ENCODE data around the gene HPD.

HPD gene

GRCh38 chr12:121797937-121798786 lies 60.5 kb downstream of the HPD start:
- Histone ChIP-seq H3K4me1 (ENCODE audit: control insufficient read depth in 1 of 2, insufficient read depth in 1 of 2, low read depth in 1 of 2, low read length in 1 of 2) (peaks cover 65% of the 10 kb centered on the region in 2 experiments), H3K9me3 (no peaks in the 10 kb centered on the region), H3K4me3 (ENCODE audit: low read depth in 1 of 2, low read length in 1 of 2) (peak overlapping the region; percentile 84 to 96), H3K36me3 (peaks cover 32% of the 10 kb centered on the region), H3K27me3 (no peaks in the 10 kb centered on the region), H3K27ac (peak overlapping the region; percentile 100)
- TF ChIP-seq, protein P1, sequence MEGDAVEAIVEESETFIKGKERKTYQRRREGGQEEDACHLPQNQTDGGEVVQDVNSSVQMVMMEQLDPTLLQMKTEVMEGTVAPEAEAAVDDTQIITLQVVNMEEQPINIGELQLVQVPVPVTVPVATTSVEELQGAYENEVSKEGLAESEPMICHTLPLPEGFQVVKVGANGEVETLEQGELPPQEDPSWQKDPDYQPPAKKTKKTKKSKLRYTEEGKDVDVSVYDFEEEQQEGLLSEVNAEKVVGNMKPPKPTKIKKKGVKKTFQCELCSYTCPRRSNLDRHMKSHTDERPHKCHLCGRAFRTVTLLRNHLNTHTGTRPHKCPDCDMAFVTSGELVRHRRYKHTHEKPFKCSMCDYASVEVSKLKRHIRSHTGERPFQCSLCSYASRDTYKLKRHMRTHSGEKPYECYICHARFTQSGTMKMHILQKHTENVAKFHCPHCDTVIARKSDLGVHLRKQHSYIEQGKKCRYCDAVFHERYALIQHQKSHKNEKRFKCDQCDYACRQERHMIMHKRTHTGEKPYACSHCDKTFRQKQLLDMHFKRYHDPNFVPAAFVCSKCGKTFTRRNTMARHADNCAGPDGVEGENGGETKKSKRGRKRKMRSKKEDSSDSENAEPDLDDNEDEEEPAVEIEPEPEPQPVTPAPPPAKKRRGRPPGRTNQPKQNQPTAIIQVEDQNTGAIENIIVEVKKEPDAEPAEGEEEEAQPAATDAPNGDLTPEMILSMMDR (IDR thresholded peaks at IDR 0.05) = no peak

GRCh38 chr12:121796855-121797751 lies 61.6 kb downstream of the HPD start:
- no peaks in the 10 kb centered on the region for H3K27me3 ChIP-seq
- peak overlapping the region; percentile 100 for H3K27ac ChIP-seq
- H3K36me3 ChIP-seq = peaks cover 32% of the 10 kb centered on the region
- TF ChIP-seq, protein P1 (IDR thresholded peaks at IDR 0.05) = no peak
- H3K4me3 ChIP-seq (ENCODE audit: low read depth in 1 of 2, low read length in 1 of 2) = no peak overlapping the region
- peaks cover 69 to 75% of the 10 kb centered on the region in 2 experiments for H3K4me1 ChIP-seq (ENCODE audit: control insufficient read depth in 1 of 2, insufficient read depth in 1 of 2, low read depth in 1 of 2, low read length in 1 of 2)
- H3K9me3 ChIP-seq = no peaks in the 10 kb centered on the region

DNA sequence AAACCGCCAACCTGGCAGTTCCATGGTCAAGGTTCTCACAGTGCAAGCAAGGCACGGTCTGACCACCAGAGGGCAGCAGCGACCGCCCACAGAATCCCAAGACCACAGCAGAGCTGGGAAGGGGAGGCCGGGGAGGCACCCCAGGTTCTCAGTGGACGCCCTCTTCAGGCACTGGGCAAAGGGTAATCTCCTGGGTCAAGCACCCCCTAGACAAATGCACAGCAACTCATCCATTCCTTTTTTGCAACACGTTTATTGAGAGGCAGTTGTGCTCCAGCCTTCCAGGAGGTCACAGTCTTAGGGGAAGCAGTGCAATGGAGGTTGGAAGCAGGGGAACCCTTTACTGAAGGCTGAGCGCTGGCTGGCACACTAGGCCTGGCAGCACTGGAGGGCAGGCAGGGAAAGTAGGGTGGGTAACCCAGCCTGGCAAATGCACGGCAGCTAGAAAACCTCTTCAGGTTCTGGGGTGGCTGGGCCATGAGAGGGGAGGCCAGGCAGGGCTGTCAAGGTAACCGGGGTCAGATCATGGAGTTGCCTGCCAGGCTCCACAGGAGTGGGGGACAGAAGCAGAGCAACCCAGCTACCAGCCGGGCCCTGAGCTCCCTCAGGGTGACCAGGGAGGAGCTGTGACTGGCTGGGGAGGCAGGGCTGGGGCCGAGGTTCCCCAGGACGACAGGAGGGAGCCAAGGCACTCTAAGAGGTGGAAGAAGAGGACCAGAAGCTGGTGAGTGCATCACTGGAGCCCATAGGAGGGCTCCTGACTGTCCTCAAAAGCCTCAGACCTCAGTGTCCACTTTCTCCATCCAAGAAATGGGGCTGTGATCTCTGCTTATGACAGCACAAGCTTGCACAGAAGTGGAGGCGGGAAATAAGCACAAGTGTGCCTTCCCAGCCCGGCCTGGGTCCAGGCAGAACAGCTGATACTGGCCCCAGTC lies 63.4 kb downstream of the HPD start:
- Histone ChIP-seq H3K4me1 (ENCODE audit: control insufficient read depth in 1 of 2, insufficient read depth in 1 of 2, low read depth in 1 of 2, low read length in 1 of 2) (peaks cover 74 to 84% of the 10 kb centered on the region in 2 experiments), H3K4me3 (ENCODE audit: low read depth in 1 of 2, low read length in 1 of 2) (peak overlapping the region; percentile 80 to 89), H3K36me3 (peaks cover 32% of the 10 kb centered on the region), H3K27me3 (no peaks in the 10 kb centered on the region), H3K27ac (peak overlapping the region; percentile 98), H3K9me3 (no peaks in the 10 kb centered on the region)
- TF ChIP-seq, protein P1 (IDR thresholded peaks at IDR 0.05) = peak; percentile 96

GRCh38 chr12:121794534-121795033 lies 64.1 kb downstream of the HPD start:
- Histone ChIP-seq H3K9me3 (no peaks in the 10 kb centered on the region), H3K4me1 (ENCODE audit: control insufficient read depth in 1 of 2, insufficient read depth in 1 of 2, low read depth in 1 of 2, low read length in 1 of 2) (peaks cover 81 to 86% of the 10 kb centered on the region in 2 experiments), H3K27me3 (no peaks in the 10 kb centered on the region), H3K4me3 (ENCODE audit: low read depth in 1 of 2, low read length in 1 of 2) (peak overlapping the region; percentile 80 to 89), H3K36me3 (peaks cover 32% of the 10 kb centered on the region), H3K27ac (peak overlapping the region; percentile 98)
- TF ChIP-seq, protein P1 (IDR thresholded peaks at IDR 0.05) = no peak
